ENCODE results near the gene TFF1. TPM values are rescaled to one million over a fixed set of nuclear protein-coding genes. Genes with fewer than 3 reads are reported as not detected.

Gene TFF1
- total RNA-seq, 1 donor from 2014 or later: not detected

DNA sequence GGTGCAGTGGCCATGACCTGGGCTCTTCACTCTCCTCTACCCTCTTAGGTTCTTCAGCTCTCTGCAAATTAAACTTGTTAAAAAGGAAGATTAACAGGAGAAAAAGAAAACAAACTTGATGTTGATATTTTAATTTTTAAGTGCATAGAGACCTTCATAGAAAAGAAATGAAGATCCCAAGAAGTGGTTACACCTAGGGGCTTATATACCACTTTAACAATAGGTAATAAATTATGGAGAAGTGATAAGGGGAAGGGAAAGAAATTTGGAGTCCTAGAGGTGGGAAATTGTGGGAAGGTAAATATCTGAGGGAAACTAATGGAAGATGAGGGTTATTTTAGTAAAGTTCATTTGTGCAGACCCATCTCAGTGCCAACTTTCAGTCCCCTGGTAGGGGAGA is 34.7 kb downstream of the TFF1 start:
- no peak overlapping the region for H3K4me3 ChIP-seq
- H3K4me1 ChIP-seq: no peaks in the 10 kb centered on the region
- H3K36me3 ChIP-seq: no peaks in the 10 kb centered on the region
- peaks cover 3 to 5% of the 10 kb centered on the region in 2 donors for H3K9me3 ChIP-seq
- no peaks in the 10 kb centered on the region for H3K27me3 ChIP-seq
- no peak for DNase-seq (ENCODE audit: low spot score in 2 of 2)
- intact Hi-C loops (cut with DNase I): no loop called here
- no peak for TF ChIP-seq CTCF (IDR thresholded peaks at IDR 0.05)
- no peak overlapping the region for H3K27ac ChIP-seq

DNA sequence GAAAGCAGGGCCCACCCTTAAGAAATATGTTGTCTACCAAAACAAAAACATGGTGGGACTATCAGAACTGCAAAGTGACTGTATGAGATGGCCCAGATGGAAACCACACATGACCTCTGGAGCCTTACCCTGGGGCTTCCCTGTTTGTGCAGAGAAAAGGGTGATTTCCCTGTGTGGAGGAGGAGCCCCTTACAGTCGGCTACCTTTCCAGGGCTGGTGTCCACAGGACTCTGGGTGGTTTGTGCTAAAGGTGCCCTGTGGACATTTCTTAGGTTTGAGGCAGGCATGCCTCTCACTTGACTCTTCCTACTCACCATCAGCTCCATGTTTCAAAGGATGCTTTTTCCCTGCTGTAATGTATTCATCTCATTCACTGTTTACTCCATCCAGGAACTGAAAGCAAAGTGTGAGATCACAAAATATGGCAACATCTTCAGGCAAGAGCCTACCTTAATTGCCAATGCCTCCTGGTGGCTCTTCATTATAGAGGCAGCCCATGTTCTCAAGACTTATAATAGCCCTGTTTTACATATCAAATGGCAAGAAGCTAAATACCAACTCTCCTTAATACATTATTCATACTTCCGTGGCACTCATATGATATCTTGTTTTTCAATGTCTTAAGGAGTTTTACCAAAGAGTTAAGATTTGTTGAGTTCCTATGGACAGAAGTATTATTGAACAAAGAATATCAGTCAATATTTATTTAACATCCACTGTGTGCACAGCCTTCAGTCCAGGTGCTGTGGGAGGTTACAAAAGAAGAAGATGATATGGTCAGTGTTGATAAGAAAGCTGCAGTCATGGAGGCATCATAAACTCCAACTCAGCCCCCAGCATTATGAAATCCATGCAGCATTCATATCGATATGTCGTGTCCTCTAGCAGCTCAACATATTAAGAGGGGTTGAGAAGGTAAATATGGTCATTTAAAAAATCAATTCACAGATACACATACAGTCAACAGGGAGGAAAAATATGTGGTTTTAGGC is 35.7 kb downstream of the TFF1 start:
- Histone ChIP-seq H3K27me3 (no peaks in the 10 kb centered on the region), H3K4me3 (no peak overlapping the region), H3K9me3 (peaks cover 3 to 5% of the 10 kb centered on the region in 2 donors), H3K4me1 (no peaks in the 10 kb centered on the region), H3K36me3 (no peaks in the 10 kb centered on the region), H3K27ac (no peak overlapping the region)
- intact Hi-C loops (cut with DNase I): no loop called here
- no peak for TF ChIP-seq CTCF (IDR thresholded peaks at IDR 0.05)
- DNase-seq (ENCODE audit: low spot score in 2 of 2): no peak

GRCh38 chr21:42324896-42325295 is 41.4 kb downstream of the TFF1 start:
- no peaks in the 10 kb centered on the region for H3K27me3 ChIP-seq

DNA sequence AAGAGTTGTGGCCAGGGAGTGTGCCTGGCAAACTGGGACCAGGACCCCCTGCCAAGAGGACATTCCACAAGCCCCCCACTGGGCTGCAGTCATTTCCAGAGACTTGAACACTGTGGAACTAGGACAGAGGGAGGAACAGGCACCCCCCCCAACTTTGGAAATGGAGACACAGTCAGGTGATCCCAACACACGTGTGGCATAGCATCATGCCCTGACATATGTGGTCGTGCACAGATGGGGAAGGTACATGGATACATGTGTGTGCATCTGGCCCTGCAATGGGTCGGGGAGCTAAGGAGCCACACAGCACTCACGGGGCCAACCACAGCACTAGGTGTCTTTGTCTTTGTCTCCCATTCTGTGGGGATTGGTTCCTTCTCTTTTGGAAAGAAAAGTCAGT is 44.5 kb downstream of the TFF1 start:
- no peak overlapping the region for H3K4me3 ChIP-seq
- H3K4me1 ChIP-seq: no peaks in the 10 kb centered on the region
- intact Hi-C loops (cut with DNase I): no loop called here
- H3K36me3 ChIP-seq: no peaks in the 10 kb centered on the region
- no peak for TF ChIP-seq CTCF (IDR thresholded peaks at IDR 0.05)
- H3K27ac ChIP-seq: no peak overlapping the region
- H3K27me3 ChIP-seq: no peaks in the 10 kb centered on the region
- DNase-seq (ENCODE audit: low spot score in 2 of 2): no peak
- H3K9me3 ChIP-seq: no peaks in the 10 kb centered on the region

More at GRCh38 chr21:42324896-42325295, 41.4 kb downstream of the TFF1 start:
- Histone ChIP-seq H3K9me3 (peaks cover 0 to 3% of the 10 kb centered on the region in 2 donors), H3K27ac (no peak overlapping the region), H3K4me3 (no peak overlapping the region), H3K36me3 (no peaks in the 10 kb centered on the region), H3K4me1 (no peaks in the 10 kb centered on the region)
- DNase-seq (ENCODE audit: low spot score in 2 of 2): no peak
- intact Hi-C loops (cut with DNase I): no loop called here
- no peak for TF ChIP-seq CTCF (IDR thresholded peaks at IDR 0.05)

GRCh38 chr21:42321231-42321630 is 45.1 kb downstream of the TFF1 start:
- intact Hi-C loops (cut with DNase I): no loop called here
- no peaks in the 10 kb centered on the region for H3K27me3 ChIP-seq
- no peak for TF ChIP-seq CTCF (IDR thresholded peaks at IDR 0.05)
- DNase-seq (ENCODE audit: low spot score in 2 of 2): no peak
- no peaks in the 10 kb centered on the region for H3K36me3 ChIP-seq
- H3K9me3 ChIP-seq: no peaks in the 10 kb centered on the region
- no peaks in the 10 kb centered on the region for H3K4me1 ChIP-seq
- no peak overlapping the region for H3K4me3 ChIP-seq
- H3K27ac ChIP-seq: no peak overlapping the region

Data from ascending aorta (tissue), 2 donors.